CD14-positive monocyte (primary cell): ENCODE results near the gene PTPRN2. TPM values are rescaled to one million over a fixed set of nuclear protein-coding genes. Genes with fewer than 3 reads are reported as not detected.

Experiments
- DNase-seq, 3 donors: peaks; one replicate each; pipeline ENCODE4 v3.0.0-alpha.2; 2011 to 2022
- H2AFZ ChIP-seq: 2 replicates; pipeline ENCODE4 v1.6.0; 2012; ENCODE audit warnings: mild to moderate bottlenecking, low read depth, low read length, inconsistent platforms; ENCODE audit not compliant: insufficient read depth, poor library complexity, severe bottlenecking
- H3K27ac ChIP-seq, 2 donors: 1 replicate in 1 of 2; 2 replicates in 1 of 2; pipeline ENCODE4 v1.5.1; 2012 to 2013; ENCODE audit warnings: low read length in 2 of 2, control low read depth in 1 of 2, inconsistent platforms in 1 of 2, low read depth in 1 of 2, mild to moderate bottlenecking in 1 of 2
- H3K27me3 ChIP-seq, 2 donors: one replicate each; pipeline versions ENCODE4 v1.6.0 to v1.6.1; 2011 to 2013; ENCODE audit warnings: low read length in 2 of 2; ENCODE audit not compliant: control insufficient read depth in 2 of 2, insufficient read depth in 2 of 2
- H3K36me3 ChIP-seq, 2 donors: replicated peaks in 1 of 2; 1 replicate in 1 of 2; 2 replicates in 1 of 2; pipeline versions ENCODE4 v1.5.1 to v1.6.1; 2012 to 2013; ENCODE audit warnings: low read length in 2 of 2, control low read depth in 1 of 2, inconsistent platforms in 1 of 2, mild to moderate bottlenecking in 1 of 2; ENCODE audit not compliant: insufficient read depth in 2 of 2, control insufficient read depth in 1 of 2
- H3K4me1 ChIP-seq, 2 donors: 1 replicate in 1 of 2; 2 replicates in 1 of 2; pipeline versions ENCODE4 v1.5.1 to v1.6.1; 2012 to 2013; ENCODE audit warnings: low read length in 2 of 2, control low read depth in 1 of 2, inconsistent platforms in 1 of 2, mild to moderate bottlenecking in 1 of 2, moderate library complexity in 1 of 2; ENCODE audit not compliant: insufficient read depth in 2 of 2, control insufficient read depth in 1 of 2
- H3K4me2 ChIP-seq: replicated peaks from 2 replicates; pipeline ENCODE3; 2012; ENCODE audit warnings: low read length, moderate library complexity, mild to moderate bottlenecking; ENCODE audit not compliant: poor library complexity, severe bottlenecking; ENCODE audit errors: extremely low read depth
- H3K4me3 ChIP-seq, 3 experiments: fragments of 200-600 bp in 1 of 3; sonication (generic) in 1 of 3; replicated peaks in 1 of 3; 1 replicate in 2 of 3; 2 replicates in 1 of 3; pipeline ENCODE4 v1.5.1; 2011 to 2013; ENCODE audit warnings: low read length in 3 of 3, mild to moderate bottlenecking in 3 of 3, control low read depth in 2 of 3, low read depth in 2 of 3, inconsistent platforms in 1 of 3, moderate library complexity in 1 of 3
- H3K79me2 ChIP-seq: 2 replicates; pipeline ENCODE4 v1.6.0; 2012; ENCODE audit warnings: mild to moderate bottlenecking, control low read depth, inconsistent platforms, low read length, moderate library complexity; ENCODE audit not compliant: insufficient read depth
- H3K9ac ChIP-seq: 2 replicates; pipeline ENCODE4 v1.6.0; 2017; ENCODE audit warnings: low read length, mild to moderate bottlenecking; ENCODE audit not compliant: insufficient read depth, poor library complexity, severe bottlenecking
- H3K9me3 ChIP-seq, 2 donors: replicated peaks in 1 of 2; 1 replicate in 1 of 2; 2 replicates in 1 of 2; pipeline versions ENCODE4 v1.5.1 to v1.6.1; 2012 to 2013; ENCODE audit warnings: low read length in 2 of 2, control low read depth in 1 of 2; ENCODE audit not compliant: control insufficient read depth in 1 of 2, insufficient read depth in 1 of 2
- H4K20me1 ChIP-seq: 2 replicates; pipeline ENCODE4 v1.6.0; 2012; ENCODE audit warnings: mild to moderate bottlenecking, low read length, control low read depth, moderate library complexity; ENCODE audit not compliant: insufficient read depth
- H3K27ac Mint-ChIP-seq, 7 donors: one replicate each; pipeline ENCODE4 v1.8.0; 2020; ENCODE audit warnings: mild to moderate bottlenecking in 7 of 7, mixed read lengths in 7 of 7, moderate library complexity in 6 of 7, inconsistent platforms in 2 of 7
- H3K27me3 Mint-ChIP-seq, 3 donors: one replicate each; pipeline ENCODE4 v1.8.0; 2021 to 2022; ENCODE audit warnings: low read depth in 3 of 3, mild to moderate bottlenecking in 3 of 3, mixed read lengths in 3 of 3, moderate library complexity in 3 of 3, inconsistent platforms in 1 of 3
- H3K36me3 Mint-ChIP-seq, 2 donors: one replicate each; pipeline ENCODE4 v1.8.0; 2020; ENCODE audit warnings: mixed read lengths in 2 of 2, inconsistent platforms in 1 of 2, mild to moderate bottlenecking in 1 of 2
- H3K4me1 Mint-ChIP-seq: one replicate; pipeline ENCODE4 v1.8.0; 2020; ENCODE audit warnings: mild to moderate bottlenecking, mixed read lengths
- H3K4me3 Mint-ChIP-seq, 2 donors: one replicate each; pipeline ENCODE4 v1.8.0; 2020; ENCODE audit warnings: mild to moderate bottlenecking in 2 of 2, mixed read lengths in 2 of 2, moderate library complexity in 1 of 2
- H3K9me3 Mint-ChIP-seq, 7 donors: one replicate each; pipeline ENCODE4 v1.8.0; 2020 to 2022; ENCODE audit warnings: mixed read lengths in 7 of 7, mild to moderate bottlenecking in 6 of 7, moderate library complexity in 6 of 7, inconsistent platforms in 2 of 7
- WGBS: methylation state at CpG from one replicate; pipeline ENCODE4 v1.1.5; 2013; ENCODE audit warnings: missing lambda C conversion rate; ENCODE audit not compliant: insufficient coverage; 5-methylcytosine and 5-hydroxymethylcytosine counted together
- intact Hi-C, 2 donors: fragments of 100-400 bp; cut with micrococcal nuclease; formaldehyde crosslinking; loops; one replicate each; pipeline versions ENCODE4 v1.15.0 to v1.15.1; 2023
- polyA plus RNA-seq, 3 donors: library from polyadenylated mRNA; depleted of rRNA in 1 of 3; unstranded in 2 of 3; stranded (reverse) in 1 of 3; fragments of 300-500 nt in 2 of 3; fragments of >200 nt in 1 of 3; fragmentation: Illumina TruSeq in 2 of 3; gene quantifications; 1 replicate in 2 of 3; 2 replicates in 1 of 3; pipeline ENCODE4 v1.2.3, GENCODE V29; 2012 to 2021
- TF ChIP-seq, protein P1 (sequence below): fragments of 200-600 bp; IDR thresholded peaks from one replicate; pipeline ENCODE4 v1.8.0; 2022; ENCODE audit warnings: antibody characterized with exemption, mild to moderate bottlenecking

Gene PTPRN2
- polyA plus RNA-seq, 3 donors: 0.25 to 1.4 (median 0.97) TPM

DNA sequence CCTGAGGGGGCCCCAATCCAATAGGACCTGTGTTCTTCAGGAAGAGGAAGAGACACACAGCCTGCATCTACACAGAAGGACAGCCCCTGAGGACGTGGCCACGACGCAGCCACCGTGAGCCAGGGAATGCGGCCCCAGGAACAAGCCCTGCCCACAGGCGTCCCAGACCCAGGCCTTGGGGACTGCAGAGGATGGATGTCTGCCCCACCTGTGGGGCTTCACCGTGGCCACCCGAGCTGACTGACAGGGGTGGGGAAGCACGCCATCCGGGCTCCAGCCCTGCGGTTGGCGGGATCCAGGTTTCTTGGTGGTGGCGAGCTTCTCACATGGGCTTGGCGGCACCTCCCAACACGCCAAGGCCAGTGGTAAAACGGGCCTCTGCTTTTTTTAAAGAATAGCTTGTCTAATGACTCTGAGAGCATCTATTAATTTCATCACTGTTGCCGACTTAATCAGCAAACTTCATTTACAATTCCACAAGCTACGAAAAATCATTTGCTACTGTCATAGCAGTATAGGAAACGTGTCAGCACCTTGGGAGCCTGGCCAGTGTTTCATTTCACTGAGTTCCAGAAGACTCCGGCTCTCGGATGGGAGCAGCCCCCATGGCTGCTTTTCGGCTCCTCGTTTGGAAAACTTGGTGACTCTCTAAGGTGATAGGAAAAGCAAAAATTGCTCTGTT is 584.0 kb downstream of the PTPRN2 start:
- H3K4me1 ChIP-seq: no peaks in the 10 kb centered on the region
- no peak overlapping the region for H3K4me3 Mint-ChIP-seq
- intact Hi-C loops: no loop called here
- H4K20me1 ChIP-seq: no peaks in the 10 kb centered on the region
- H3K9ac ChIP-seq: no peak overlapping the region
- H3K9me3 ChIP-seq: no peaks in the 10 kb centered on the region
- peak overlapping the region in 1 of 7 donors; percentile 11 for H3K27ac Mint-ChIP-seq
- no peaks in the 10 kb centered on the region for H3K79me2 ChIP-seq
- H3K9me3 Mint-ChIP-seq: peaks cover 0 to 2% (median 0%) of the 10 kb centered on the region in 7 donors
- H2AFZ ChIP-seq: no peak overlapping the region
- TF ChIP-seq, protein P1, sequence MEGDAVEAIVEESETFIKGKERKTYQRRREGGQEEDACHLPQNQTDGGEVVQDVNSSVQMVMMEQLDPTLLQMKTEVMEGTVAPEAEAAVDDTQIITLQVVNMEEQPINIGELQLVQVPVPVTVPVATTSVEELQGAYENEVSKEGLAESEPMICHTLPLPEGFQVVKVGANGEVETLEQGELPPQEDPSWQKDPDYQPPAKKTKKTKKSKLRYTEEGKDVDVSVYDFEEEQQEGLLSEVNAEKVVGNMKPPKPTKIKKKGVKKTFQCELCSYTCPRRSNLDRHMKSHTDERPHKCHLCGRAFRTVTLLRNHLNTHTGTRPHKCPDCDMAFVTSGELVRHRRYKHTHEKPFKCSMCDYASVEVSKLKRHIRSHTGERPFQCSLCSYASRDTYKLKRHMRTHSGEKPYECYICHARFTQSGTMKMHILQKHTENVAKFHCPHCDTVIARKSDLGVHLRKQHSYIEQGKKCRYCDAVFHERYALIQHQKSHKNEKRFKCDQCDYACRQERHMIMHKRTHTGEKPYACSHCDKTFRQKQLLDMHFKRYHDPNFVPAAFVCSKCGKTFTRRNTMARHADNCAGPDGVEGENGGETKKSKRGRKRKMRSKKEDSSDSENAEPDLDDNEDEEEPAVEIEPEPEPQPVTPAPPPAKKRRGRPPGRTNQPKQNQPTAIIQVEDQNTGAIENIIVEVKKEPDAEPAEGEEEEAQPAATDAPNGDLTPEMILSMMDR: no peak
- H3K4me2 ChIP-seq: no peak overlapping the region
- H3K4me1 Mint-ChIP-seq: no peaks in the 10 kb centered on the region
- H3K36me3 ChIP-seq: no peaks in the 10 kb centered on the region
- H3K27me3 Mint-ChIP-seq: peaks cover 4 to 8% (median 6%) of the 10 kb centered on the region in 3 donors
- H3K27me3 ChIP-seq: no peaks in the 10 kb centered on the region
- no peak overlapping the region for H3K27ac ChIP-seq
- no peak for DNase-seq
- whole genome bisulfite sequencing: 90% methylated on average over 20 of the region's 23 CpGs
- H3K4me3 ChIP-seq: no peak overlapping the region
- no peaks in the 10 kb centered on the region for H3K36me3 Mint-ChIP-seq

DNA sequence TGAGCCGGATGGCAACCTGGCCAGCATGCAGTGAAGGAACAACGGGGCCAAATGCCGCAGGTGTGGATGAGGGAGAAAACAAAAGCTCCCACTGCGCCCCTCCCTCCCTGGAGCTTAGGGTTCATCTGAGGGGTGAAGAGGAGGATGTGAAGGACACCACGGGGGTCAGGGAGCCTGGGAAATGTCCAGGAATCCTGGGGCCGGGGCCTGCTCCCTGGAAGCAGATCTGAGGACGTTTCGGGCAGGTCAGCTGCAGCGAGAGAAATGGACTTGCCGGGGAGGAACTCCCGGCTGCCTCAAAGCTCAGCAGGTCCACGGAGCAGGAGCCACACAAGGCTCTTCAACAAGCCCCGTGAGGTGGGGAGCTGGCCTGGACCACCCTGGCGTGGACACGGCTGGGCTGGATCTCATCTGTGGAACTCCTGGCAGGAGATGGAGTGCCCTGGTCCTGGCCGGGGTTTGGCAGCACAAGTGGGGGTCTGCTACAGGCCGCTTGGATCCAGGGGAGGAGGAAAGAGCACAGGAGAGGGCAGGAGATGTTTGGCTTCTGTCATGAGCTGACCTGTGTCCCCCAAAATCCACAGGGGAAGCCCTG is 585.0 kb downstream of the PTPRN2 start:
- Histone ChIP-seq H2AFZ (no peak overlapping the region), H3K36me3 (no peaks in the 10 kb centered on the region), H4K20me1 (no peaks in the 10 kb centered on the region), H3K27me3 (no peaks in the 10 kb centered on the region), H3K4me3 (no peak overlapping the region), H3K9ac (no peak overlapping the region), H3K4me1 (no peaks in the 10 kb centered on the region), H3K9me3 (no peaks in the 10 kb centered on the region), H3K27ac (no peak overlapping the region), H3K79me2 (no peaks in the 10 kb centered on the region), H3K4me2 (no peak overlapping the region)
- peaks cover 3 to 8% (median 4%) of the 10 kb centered on the region in 3 donors for H3K27me3 Mint-ChIP-seq
- 94% methylated on average over 17 of the region's 17 CpGs for WGBS
- no peak overlapping the region for H3K27ac Mint-ChIP-seq
- no peaks in the 10 kb centered on the region for H3K36me3 Mint-ChIP-seq
- H3K4me3 Mint-ChIP-seq: no peak overlapping the region
- H3K4me1 Mint-ChIP-seq: no peaks in the 10 kb centered on the region
- H3K9me3 Mint-ChIP-seq: no peaks in the 10 kb centered on the region
- TF ChIP-seq, protein P1: no peak
- DNase-seq: no peak
- intact Hi-C loops: no loop called here
